Activated CD4-positive, alpha-beta T cell treated with anti-CD3 and anti-CD28 coated beads for 36 hours (primary cell): ENCODE data around the gene LYRM4. TPM values are rescaled to one million over a fixed set of nuclear protein-coding genes. Genes with fewer than 3 reads are reported as not detected.

Source experiments
- ATAC-seq: fragments of 200-7000 bp; cut with Tn5 transposase; one replicate; pipeline ENCODE4 v1.10.0; 2021; ENCODE audit warnings: mild to moderate bottlenecking, moderate library complexity
- CTCF ChIA-PET: fragments of 350-600 bp; sonication (Branson Sonifier 250); formaldehyde crosslinking; loops from one replicate; lab custom pipeline; 2021; ENCODE audit warnings: antibody characterized with exemption; lab: Charles Lee
- POLR2A ChIA-PET: fragments of 350-600 bp; sonication (Branson Sonifier 250); formaldehyde crosslinking; loops from one replicate; lab custom pipeline; 2021; ENCODE audit warnings: antibody characterized with exemption, inconsistent platforms; lab: Charles Lee
- DNase-seq: peaks from one replicate; pipeline ENCODE4 v3.0.0-alpha.2; 2020
- H3K27ac Mint-ChIP-seq: one replicate; pipeline ENCODE4 v1.8.0; 2021; ENCODE audit warnings: mixed read lengths
- H3K27me3 Mint-ChIP-seq: one replicate; pipeline ENCODE4 v1.8.0; 2021; ENCODE audit warnings: mixed read lengths
- H3K36me3 Mint-ChIP-seq: one replicate; pipeline ENCODE4 v1.8.0; 2021; ENCODE audit warnings: low read depth, mixed read lengths
- H3K4me1 Mint-ChIP-seq: one replicate; pipeline ENCODE4 v1.8.0; 2021; ENCODE audit warnings: mixed read lengths
- H3K4me3 Mint-ChIP-seq: one replicate; pipeline ENCODE4 v1.8.0; 2021; ENCODE audit warnings: mild to moderate bottlenecking, moderate library complexity, mixed read lengths
- H3K9me3 Mint-ChIP-seq: one replicate; pipeline ENCODE4 v1.8.0; 2021; ENCODE audit warnings: low read depth, mixed read lengths
- intact Hi-C, 2 experiments: fragments of 100-400 bp; cut with DNase I in 1 of 2; cut with micrococcal nuclease in 1 of 2; formaldehyde crosslinking; loops; one replicate each; pipeline versions ENCODE4 v1.14.2 to v1.15.1; 2022 to 2024; cut with DNase I, micrococcal nuclease
- total RNA-seq, 2 experiments: library from RNA; stranded (reverse); gene quantifications; one replicate each; pipeline ENCODE4 v1.2.3, GENCODE V29; 2021

LYRM4 gene
- total RNA-seq, 2 experiments from 2014 or later = 46.4 to 53.4 TPM

DNA sequence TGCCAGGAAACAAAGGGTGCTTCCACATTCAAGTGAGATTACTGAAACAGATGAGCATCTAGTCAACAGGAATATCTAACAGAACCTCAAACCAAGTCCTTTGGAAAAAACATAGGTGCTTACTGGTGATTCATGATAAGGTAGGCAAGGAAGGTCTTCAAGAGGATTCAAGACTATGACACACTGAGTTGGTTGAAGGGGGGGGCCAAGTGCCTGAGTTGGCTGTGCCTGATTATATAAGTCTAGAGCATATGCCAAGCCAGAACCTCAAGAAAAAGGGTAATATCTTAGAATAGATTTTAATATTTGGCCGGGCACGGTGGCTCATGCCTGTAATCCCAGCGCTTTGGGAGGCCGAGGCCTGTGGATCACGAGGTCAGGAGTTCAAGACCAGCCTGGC is 63.7 kb downstream of the LYRM4 start:
- DNase-seq = no peak
- POLR2A ChIA-PET = no interaction called here
- CTCF ChIA-PET = interaction anchor here (0.6 kb wide), 1 partner anchor 21 kb away, joined by 4 read pairs; no protein-coding TSS in a partner anchor
- Mint-ChIP-seq H3K27me3 (no peaks in the 10 kb centered on the region), H3K9me3 (no peaks in the 10 kb centered on the region), H3K4me3 (no peak overlapping the region), H3K36me3 (peaks cover 17% of the 10 kb centered on the region), H3K27ac (no peak overlapping the region), H3K4me1 (peaks cover 32% of the 10 kb centered on the region)
- no peak for ATAC-seq
- intact Hi-C loops = no loop called here

- no peak for ATAC-seq
- no peak overlapping the region for H3K27ac Mint-ChIP-seq
- no peak overlapping the region for H3K4me3 Mint-ChIP-seq
- no peaks in the 10 kb centered on the region for H3K27me3 Mint-ChIP-seq
- H3K4me1 Mint-ChIP-seq = peaks cover 4% of the 10 kb centered on the region
- peaks cover 14% of the 10 kb centered on the region for H3K36me3 Mint-ChIP-seq
- DNase-seq = no peak
- POLR2A ChIA-PET = interaction anchor here (0.6 kb wide), 1 partner anchor 110 kb away, joined by 3 read pairs; no protein-coding TSS in a partner anchor
- CTCF ChIA-PET = interaction anchor here (0.7 to 1.6 kb wide), 2 partner anchors 49 to 1355 kb away, joined by 3 to 5 read pairs; no protein-coding TSS in a partner anchor
- intact Hi-C loops = no loop called here
- H3K9me3 Mint-ChIP-seq = no peaks in the 10 kb centered on the region
Measured at GRCh38 chr6:5192135-5192794, 68.5 kb downstream of the LYRM4 start.

GRCh38 chr6:5191722-5192121 is 69.0 kb downstream of the LYRM4 start:
- Mint-ChIP-seq H3K27me3 (no peaks in the 10 kb centered on the region), H3K4me3 (no peak overlapping the region), H3K27ac (no peak overlapping the region), H3K9me3 (no peaks in the 10 kb centered on the region), H3K4me1 (peaks cover under 1% of the 10 kb centered on the region), H3K36me3 (peaks cover 11% of the 10 kb centered on the region)
- no peak for ATAC-seq
- no peak for DNase-seq
- POLR2A ChIA-PET = no interaction called here
- CTCF ChIA-PET = no interaction called here
- intact Hi-C loops = no loop called here

DNA sequence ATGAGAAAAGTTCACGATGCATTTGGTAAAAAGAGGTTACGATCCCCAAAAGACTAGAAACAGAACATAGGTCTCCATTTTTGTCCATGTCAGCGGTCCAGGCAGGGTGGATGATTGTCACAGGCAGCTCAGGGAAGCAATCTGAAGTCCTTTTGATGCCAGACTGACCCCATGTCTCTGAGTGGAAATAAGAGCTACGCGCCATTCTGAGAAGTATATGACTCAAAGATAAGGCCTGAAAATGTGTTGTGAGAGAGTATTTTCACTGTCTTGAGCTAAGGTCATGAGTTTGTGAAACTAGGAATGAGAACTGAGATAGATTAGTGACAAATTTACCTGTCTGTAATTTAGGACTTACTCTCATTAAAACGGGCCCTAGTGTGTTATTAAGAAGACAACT is 69.5 kb downstream of the LYRM4 start:
- Mint-ChIP-seq H3K9me3 (no peaks in the 10 kb centered on the region), H3K4me1 (no peaks in the 10 kb centered on the region), H3K4me3 (no peak overlapping the region), H3K36me3 (peaks cover 8% of the 10 kb centered on the region), H3K27ac (no peak overlapping the region), H3K27me3 (no peaks in the 10 kb centered on the region)
- no peak for DNase-seq
- intact Hi-C loops = no loop called here
- CTCF ChIA-PET = interaction anchor here (1.1 kb wide), 1 partner anchor 177 kb away, joined by 3 read pairs; no protein-coding TSS in a partner anchor
- no peak for ATAC-seq
- POLR2A ChIA-PET = no interaction called here

DNA sequence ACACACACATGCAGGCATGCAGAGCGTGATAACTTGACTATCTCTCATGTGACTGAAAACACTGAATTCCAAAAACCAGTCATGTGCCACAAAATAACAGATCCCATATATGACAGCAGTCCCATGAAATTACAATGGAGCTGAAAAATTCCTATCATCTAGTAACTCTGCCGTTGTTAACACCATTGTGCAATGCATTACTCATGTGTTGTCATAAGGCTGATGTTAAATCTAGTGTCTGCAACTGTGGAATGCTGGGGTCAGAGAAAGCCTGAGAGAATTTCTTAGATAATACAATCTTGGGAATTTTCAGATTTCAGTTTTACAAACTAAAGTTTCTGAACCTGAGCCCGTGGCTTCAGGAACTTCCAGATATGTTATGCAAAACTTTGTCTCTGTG is 70.2 kb downstream of the LYRM4 start:
- ATAC-seq (no peak), DNase-seq (no peak)
- no peaks in the 10 kb centered on the region for H3K4me1 Mint-ChIP-seq
- POLR2A ChIA-PET = no interaction called here
- H3K36me3 Mint-ChIP-seq = peaks cover 4% of the 10 kb centered on the region
- no peaks in the 10 kb centered on the region for H3K9me3 Mint-ChIP-seq
- no peaks in the 10 kb centered on the region for H3K27me3 Mint-ChIP-seq
- CTCF ChIA-PET = interaction anchor here (1.1 kb wide), 1 partner anchor 178 kb away, joined by 3 read pairs; no protein-coding TSS in a partner anchor
- intact Hi-C loops = no loop called here
- no peak overlapping the region for H3K27ac Mint-ChIP-seq
- H3K4me3 Mint-ChIP-seq = no peak overlapping the region

GRCh38 chr6:5188646-5189045 is 72.1 kb downstream of the LYRM4 start:
- CTCF ChIA-PET = interaction anchor here (0.7 to 2.4 kb wide), 2 partner anchors 10 to 12 kb away, joined by 3 to 5 read pairs; no protein-coding TSS in a partner anchor
- POLR2A ChIA-PET = interaction anchor here (0.6 kb wide), 1 partner anchor 1001 kb away, joined by 3 read pairs; no protein-coding TSS in a partner anchor
- Mint-ChIP-seq H3K27ac (no peak overlapping the region), H3K4me1 (no peaks in the 10 kb centered on the region), H3K4me3 (no peak overlapping the region), H3K36me3 (peaks cover 2% of the 10 kb centered on the region), H3K27me3 (no peaks in the 10 kb centered on the region), H3K9me3 (no peaks in the 10 kb centered on the region)
- ATAC-seq (no peak), DNase-seq (no peak)
- intact Hi-C loops = no loop called here

DNA sequence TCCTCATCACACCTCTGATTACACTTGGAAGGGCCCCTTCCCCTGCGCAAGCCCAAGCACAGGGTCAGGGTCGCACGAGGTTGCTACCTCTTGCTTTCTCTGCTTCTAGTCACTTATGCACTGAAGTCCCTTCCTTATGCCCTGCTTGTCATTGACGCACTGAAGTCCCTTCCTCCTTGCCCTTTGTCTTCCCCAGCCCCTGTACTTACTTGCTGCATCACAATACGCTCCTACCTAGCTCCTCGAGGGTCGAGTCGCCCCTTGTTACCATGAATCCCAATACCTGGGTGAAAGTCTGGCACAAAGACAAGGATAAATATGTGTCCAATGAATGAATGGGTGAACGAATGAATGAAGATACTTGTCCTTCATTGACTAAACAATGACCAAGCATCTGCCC is 75.9 kb downstream of the LYRM4 start:
- DNase-seq (no peak), ATAC-seq (no peak)
- Mint-ChIP-seq H3K27me3 (no peaks in the 10 kb centered on the region), H3K4me3 (no peak overlapping the region), H3K36me3 (peaks cover 6% of the 10 kb centered on the region), H3K4me1 (peaks cover 6% of the 10 kb centered on the region), H3K27ac (no peak overlapping the region), H3K9me3 (no peaks in the 10 kb centered on the region)
- intact Hi-C loops = no loop called here
- CTCF ChIA-PET = no interaction called here
- POLR2A ChIA-PET = no interaction called here

DNA sequence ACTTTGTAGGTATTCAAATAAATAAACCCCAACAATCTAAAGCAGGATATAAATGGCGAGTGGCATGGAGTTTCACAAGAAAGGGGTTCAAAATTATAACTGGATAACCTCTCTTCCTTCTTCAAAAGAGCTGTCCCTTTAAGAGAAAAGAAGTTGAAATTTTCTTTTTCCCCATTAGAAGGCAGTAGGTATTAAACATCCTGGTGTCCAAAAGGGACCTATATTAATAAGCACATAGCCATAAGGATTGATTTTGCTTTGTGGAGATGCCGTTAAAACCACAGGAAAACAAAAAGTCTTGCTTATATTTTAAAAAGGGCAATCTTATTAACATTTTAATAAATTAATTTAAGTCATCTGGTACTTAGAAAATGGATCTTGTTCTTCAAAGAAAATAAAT is 76.5 kb downstream of the LYRM4 start:
- POLR2A ChIA-PET = no interaction called here
- Mint-ChIP-seq H3K36me3 (peaks cover 6% of the 10 kb centered on the region), H3K4me1 (peaks cover 9% of the 10 kb centered on the region), H3K27me3 (no peaks in the 10 kb centered on the region), H3K9me3 (no peaks in the 10 kb centered on the region), H3K27ac (no peak overlapping the region), H3K4me3 (no peak overlapping the region)
- no peak for DNase-seq
- ATAC-seq = no peak
- intact Hi-C loops = no loop called here
- CTCF ChIA-PET = no interaction called here

DNA sequence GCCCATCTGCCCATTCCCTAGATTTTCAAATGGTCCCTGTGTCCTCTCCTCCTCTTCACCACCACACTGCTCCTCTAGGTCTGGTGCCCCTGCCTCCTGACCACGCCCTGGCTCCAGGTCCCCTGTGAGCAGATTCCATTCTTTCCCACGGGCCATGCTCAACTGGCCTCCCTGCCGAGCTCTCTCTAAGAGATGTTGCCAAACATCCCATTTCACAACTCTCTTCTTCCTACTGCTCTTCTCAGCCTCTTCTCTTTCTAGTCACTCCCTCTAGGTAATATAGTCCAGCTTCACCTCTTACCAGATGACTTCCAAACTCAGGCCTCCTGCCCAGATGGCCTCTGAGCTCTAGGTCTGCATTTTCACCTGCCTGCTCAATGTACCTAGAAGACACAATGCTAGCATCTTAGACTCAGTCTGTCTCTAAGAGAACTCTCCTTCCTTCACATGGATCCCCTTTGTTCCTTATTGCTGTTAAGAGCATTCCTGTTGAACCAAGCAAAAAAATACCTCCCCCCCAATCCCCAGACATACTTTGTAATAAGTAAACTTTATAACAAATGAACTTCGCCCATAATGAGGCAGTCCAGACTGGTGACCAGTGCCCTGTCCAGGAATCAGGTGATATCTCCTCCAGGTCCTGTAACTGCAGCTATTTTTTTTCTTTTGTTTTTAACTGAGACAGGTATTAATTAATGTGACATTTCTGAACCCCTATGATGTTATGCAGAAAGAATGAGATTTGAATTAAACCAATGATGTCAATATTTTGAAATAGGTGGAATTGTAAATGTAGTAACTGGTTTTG is 79.0 kb downstream of the LYRM4 start:
- no peaks in the 10 kb centered on the region for H3K9me3 Mint-ChIP-seq
- H3K27me3 Mint-ChIP-seq = no peaks in the 10 kb centered on the region
- POLR2A ChIA-PET = no interaction called here
- H3K4me3 Mint-ChIP-seq = no peak overlapping the region
- H3K4me1 Mint-ChIP-seq = peaks cover 26% of the 10 kb centered on the region
- intact Hi-C loops = no loop called here
- no peak for DNase-seq
- CTCF ChIA-PET = interaction anchor here (0.7 kb wide), 1 partner anchor 1419 kb away, joined by 4 read pairs; no protein-coding TSS in a partner anchor
- H3K27ac Mint-ChIP-seq = no peak overlapping the region
- ATAC-seq = no peak
- peaks cover 6% of the 10 kb centered on the region for H3K36me3 Mint-ChIP-seq

GRCh38 chr6:5180636-5181035 is 80.1 kb downstream of the LYRM4 start:
- Mint-ChIP-seq H3K36me3 (peaks cover 7% of the 10 kb centered on the region), H3K27me3 (no peaks in the 10 kb centered on the region), H3K4me3 (no peak overlapping the region), H3K27ac (no peak overlapping the region), H3K9me3 (no peaks in the 10 kb centered on the region), H3K4me1 (peaks cover 37% of the 10 kb centered on the region)
- intact Hi-C loops = no loop called here
- POLR2A ChIA-PET = no interaction called here
- ATAC-seq (no peak), DNase-seq (no peak)
- CTCF ChIA-PET = interaction anchor here (0.9 kb wide), 1 partner anchor 97 kb away, joined by 3 read pairs; no protein-coding TSS in a partner anchor

GRCh38 chr6:5179917-5180316 is 80.8 kb downstream of the LYRM4 start:
- no peak for DNase-seq
- CTCF ChIA-PET = interaction anchor here (1.5 kb wide), 1 partner anchor 32 kb away, joined by 3 read pairs; no protein-coding TSS in a partner anchor
- Mint-ChIP-seq H3K27me3 (no peaks in the 10 kb centered on the region), H3K4me1 (peaks cover 44% of the 10 kb centered on the region), H3K4me3 (no peak overlapping the region), H3K27ac (no peak overlapping the region), H3K36me3 (peaks cover 6% of the 10 kb centered on the region), H3K9me3 (no peaks in the 10 kb centered on the region)
- POLR2A ChIA-PET = no interaction called here
- no peak for ATAC-seq
- intact Hi-C loops = no loop called here
